ENCODE measurements around the gene GAL3ST2.
"Not testable (repeated sequence)": the region's sequence is repeated elsewhere in the genome, so short reads cannot be mapped to it uniquely, and the experiment has no call there.

GAL3ST2 gene

DNA sequence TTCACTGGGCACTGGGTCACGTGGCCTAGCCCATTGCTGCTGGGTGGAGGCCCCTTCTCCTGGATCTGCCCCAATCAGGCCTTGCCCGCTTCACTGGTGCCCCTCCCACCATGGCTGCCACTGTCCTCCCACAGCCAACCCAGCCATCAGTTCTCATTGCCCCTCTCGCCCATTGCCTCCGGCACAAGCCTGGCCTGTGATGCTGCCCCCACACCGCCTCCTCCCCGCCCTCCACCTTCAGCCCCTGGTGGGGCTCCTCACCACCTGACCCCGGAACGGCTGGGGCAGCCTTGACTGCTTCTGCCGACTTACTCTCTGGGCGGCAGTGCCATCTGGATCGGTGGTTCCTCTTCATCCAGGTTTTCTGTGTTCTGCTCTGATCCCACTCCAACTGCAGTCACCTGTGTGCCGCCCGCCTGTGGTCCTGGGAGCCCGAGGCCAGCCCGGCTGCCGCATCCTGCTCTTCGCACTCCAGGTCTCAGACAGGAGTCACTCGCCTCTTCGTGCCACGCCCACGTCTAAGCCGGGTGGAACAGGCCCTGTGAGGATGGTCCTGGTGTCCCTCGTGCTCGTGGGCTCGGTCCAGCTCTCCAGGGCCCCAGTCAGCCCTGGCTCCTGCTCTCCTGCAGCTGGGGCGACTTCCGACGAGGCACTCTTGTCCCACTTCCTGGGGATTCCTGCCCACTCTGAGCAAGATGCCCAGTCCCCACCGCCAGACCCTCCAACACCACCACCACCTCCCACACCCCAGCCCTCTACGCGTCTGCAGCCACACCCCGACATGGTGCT lies 28.0 kb upstream of the GAL3ST2 start:
- no peak for DNase-seq (ENCODE audit: low spot score)

DNA sequence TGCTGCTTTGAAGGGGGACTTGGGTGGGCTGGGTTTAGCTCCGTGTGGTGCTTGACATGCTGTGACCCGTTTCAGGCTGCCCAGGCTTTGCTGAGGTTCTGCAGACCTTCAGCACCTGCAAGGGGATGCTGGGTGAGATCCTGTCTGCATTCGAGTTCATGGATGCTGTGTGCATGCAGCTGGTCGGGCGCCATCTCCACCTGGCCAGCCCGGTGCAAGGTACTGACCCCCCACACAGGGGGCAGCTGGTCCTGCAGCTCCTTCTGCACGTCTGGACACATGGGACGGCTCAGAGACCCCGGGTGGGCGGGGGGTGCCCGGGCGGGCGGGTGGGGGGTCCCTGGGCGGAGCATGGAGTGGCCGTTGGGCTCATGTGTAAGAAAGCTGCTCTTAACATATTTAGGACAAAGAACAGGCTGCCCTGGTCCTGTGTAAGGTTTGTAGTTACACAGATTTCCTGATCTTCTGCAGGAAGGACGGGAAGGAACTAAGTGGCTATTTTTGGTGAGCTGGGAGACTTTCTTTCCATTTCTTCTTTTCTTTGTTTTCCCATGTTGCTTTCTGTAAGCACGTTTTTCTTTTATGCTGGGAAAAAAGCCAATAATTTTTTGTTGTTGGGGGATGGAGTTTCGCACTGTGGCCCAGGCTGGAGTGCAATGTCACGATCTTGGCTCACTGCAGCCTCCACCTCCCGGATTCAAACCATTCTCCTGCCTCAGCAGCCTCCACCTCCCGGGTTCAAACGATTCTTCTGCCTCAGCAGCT lies 26.4 kb upstream of the GAL3ST2 start:
- DNase-seq (ENCODE audit: low spot score) = no peak

DNA sequence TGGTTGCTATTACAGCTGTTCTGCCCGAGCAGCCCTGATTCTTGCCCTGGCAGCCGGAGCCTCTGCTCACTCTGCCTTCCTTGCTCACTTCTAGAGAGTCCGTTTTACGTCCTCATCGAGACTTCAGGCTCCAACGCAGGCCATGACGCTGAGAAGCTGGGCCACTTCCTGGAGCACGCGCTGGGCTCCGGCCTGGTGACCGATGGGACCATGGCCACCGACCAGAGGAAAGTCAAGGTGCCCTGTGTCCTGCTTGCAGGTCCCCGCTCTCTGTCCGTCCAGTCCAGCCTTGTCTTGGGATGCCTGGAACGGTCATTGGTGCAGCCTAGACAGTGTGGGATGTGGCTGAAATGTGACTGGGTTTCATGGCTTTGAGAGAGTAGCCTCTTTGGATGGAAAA lies 25.5 kb upstream of the GAL3ST2 start:
- DNase-seq (ENCODE audit: low spot score) = no peak

DNA sequence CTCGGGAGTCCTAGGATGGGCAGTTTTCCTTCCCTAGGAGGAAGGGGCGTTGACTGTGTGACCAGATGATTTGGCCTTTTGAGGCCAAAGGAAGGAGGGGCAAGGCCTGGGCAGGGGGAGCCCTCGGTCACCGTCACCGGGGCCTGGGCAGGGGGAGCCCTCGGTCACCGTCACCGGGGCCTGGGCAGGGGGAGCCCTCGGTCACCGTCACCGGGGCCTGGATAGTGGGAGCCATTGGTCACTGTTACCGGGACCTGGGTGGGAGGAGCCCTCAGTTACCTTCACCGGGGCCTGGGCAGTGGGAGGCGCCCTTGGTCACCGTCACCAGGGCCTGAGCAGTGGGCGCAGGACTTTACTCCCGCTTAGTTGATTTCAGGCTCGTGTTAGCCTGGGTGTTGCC lies 24.8 kb upstream of the GAL3ST2 start:
- no peak for DNase-seq (ENCODE audit: low spot score)

DNA sequence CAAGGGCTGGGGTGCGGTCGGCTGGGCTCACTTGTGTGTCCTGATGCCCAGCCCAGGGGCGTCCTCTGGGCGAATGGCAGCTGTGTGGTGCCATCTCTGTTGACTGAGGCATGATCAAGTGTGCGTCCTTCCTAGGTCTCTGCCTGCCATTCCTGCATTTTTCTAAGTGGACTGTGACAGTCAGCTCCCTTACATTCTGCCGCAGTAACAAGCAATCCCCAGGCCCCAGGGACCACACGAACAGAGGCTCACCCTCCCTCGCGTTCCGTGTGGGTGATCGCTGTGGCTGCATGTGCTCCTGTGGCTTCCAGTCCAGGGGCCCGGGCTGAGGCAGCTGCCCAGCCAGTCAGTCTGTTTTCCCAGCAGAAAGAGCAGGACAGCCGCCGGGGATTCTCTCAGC lies 24.4 kb upstream of the GAL3ST2 start:
- no peak for DNase-seq (ENCODE audit: low spot score)

DNA sequence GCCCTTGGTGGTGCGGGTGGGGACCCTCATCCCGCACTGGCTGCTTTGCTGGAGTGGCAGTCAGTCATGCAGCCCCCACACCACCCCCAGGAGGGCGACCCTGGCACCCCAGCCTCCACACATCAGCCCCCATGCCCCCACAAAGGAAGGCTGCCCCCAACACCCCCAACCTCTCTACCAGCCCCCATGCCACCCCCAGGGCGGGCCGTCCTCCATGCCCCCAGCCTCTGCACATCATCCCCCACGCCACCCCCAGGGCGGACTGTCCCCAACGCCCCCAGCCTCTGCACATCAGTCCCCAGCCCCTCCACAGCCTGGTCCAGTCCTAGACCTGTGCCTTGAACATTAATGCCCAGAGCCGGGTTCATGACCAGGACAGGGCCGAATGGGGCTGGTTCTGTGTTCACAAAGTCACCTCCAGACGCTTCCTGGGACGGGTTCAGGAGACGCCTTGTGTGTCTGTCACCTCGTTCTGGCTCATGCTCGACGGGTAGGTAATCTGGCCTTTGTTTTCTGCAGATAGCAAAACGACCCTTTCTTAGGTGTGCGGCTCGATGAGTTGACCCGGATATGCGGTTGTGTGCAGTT lies 23.8 kb upstream of the GAL3ST2 start:
- DNase-seq (ENCODE audit: low spot score) = no peak

DNA sequence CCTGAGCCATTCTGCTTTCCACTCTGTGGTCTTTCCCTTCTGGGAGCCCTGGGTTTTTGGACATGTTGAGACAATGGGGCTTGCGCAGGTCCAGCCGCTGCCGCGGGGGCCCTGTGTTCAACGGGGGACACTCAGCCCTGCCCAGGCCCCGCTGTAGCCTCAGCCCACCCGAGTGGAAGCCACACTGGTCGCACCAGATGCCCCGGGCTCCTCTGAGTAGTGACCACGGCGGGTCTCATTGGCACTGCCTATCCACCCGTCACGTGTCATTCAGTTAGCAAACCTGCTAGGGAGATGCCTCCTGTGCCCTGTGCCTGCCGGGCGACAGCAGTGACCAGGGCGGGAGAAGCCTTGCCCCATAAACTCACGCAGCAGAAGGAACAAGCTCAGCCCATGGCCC lies 23.1 kb upstream of the GAL3ST2 start:
- DNase-seq (ENCODE audit: low spot score) = no peak

DNA sequence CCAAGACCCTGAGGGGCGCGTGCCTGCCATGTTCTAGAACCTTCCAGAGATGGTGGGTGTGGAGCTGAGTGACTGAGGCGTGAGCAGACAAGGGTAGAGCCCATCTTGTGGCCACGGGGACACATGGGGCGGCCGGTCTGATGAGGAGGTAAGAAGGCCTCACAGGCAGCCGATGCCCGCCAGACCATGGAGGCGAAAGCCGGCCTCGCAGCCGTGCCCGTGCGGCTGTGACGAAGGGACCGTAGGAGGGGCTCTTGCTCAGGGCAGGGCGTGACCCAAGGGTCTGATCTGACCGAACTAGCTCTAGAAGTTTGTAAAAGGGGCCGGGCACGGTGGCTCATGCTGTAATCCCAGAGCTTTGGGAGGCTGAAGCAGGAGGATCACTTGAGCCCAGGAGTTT lies 22.6 kb upstream of the GAL3ST2 start:
- DNase-seq (ENCODE audit: low spot score) = no peak

DNA sequence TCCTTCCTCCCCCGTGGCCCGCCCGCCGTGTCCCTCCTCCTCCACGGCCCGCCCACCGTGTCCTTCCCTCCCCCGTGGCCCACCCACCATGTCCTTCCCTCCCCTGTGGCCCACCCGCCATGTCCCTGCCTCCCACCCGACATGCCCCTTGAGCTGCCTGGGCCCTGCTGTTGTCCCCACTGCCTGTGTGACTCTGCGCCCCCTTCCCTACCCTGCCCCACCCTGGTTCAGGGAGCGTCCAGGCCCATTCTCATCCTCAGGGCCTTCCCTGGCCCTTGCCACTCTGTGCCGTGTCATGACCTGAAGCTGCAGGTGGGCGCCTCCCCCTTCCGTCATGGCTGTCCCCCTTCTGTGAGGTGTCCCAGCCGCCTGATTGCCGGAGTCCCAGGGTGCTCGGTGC lies 21.5 kb upstream of the GAL3ST2 start:
- no peak for DNase-seq (ENCODE audit: low spot score)

DNA sequence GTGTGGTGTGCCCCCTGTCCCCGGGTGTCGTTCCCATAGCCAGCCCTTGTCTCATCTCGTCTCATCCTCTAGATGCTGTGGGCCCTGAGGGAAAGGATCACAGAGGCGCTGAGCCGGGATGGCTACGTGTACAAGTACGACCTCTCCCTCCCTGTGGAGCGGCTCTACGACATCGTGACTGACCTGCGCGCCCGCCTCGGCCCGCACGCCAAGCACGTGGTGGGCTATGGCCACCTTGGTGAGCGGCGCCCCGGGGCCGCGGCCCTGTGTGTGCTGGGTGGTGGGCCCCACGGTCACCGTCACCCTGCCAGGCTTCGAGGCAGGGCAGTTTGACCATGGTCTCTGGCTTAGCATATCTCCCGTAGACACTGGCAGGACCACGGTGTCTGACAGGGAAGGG lies 20.8 kb upstream of the GAL3ST2 start:
- DNase-seq (ENCODE audit: low spot score) = no peak

DNA sequence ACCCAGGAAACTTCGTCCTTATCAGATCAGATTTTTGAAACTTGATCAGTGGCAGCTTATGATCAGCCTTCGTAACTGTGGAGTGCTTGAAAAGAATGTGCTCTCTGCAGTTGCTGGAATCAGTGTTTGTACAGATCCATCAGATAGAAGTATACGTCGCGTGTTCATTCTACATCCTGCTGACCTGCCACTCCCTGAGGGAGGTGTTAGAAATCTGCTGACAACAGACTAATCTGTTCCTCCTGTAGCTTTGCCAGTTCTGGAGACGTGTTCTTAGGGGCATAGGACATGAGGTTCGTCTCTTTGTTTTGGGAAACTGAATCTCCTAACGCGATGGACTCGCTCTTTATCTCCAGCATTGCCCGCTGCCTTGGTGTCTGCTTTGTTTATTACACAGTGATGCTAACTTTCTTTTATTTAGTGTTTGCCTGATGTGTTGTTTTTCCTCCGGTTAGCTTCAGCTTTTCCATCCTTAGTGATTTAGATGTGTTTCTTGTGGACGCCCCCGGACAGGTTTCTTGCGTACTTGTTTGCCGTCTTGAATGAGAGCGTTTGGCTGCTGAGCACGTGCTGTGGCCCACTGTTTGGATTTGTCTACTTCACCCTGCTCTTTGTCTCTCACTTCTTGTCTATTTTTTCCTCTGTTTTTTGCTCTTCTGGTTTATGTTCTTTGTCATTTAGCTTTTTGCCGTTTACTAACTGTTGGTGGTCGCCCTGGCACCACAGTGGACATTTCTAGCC lies 17.4 kb upstream of the GAL3ST2 start:
- DNase-seq (ENCODE audit: low spot score) = no peak

DNA sequence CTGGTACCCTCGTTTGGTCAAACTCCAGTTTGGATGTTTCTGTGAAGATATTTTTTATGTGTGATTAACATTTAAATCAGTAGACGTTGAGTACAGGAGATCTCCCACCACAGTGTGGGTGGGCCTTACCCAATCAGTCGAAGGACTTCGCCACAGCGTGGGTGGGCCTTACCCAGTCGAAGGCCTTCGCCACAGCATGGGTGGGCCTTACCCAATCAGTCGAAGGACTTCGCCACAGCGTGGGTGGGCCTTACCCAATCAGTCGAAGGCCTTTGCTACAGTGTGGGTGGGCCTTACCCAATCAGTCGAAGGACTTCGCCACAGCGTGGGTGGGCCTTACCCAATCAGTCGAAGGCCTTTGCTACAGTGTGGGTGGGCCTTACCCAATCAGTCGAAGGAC lies 16.7 kb upstream of the GAL3ST2 start:
- DNase-seq (ENCODE audit: low spot score) = not testable (repeated sequence)

DNA sequence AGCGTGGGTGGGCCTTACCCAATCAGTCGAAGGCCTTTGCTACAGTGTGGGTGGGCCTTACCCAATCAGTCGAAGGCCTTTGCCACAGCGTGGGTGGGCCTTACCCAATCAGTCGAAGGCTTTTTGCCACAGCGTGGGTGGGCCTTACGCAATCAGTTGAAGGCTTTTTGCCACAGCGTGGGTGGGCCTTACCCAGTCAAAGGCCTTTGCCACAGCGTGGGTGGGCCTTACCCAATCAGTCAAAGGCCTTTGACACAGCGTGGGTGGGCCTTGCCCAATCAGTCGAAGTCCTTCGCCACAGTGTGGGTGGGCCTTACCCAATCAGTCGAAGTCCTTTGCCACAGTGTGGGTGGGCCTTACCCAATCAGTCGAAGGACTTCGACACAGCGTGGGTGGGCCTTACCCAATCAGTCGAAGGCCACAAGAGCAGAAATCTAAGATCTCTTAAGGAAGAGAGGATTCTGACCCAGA lies 16.3 kb upstream of the GAL3ST2 start:
- no peak for DNase-seq (ENCODE audit: low spot score)

DNA sequence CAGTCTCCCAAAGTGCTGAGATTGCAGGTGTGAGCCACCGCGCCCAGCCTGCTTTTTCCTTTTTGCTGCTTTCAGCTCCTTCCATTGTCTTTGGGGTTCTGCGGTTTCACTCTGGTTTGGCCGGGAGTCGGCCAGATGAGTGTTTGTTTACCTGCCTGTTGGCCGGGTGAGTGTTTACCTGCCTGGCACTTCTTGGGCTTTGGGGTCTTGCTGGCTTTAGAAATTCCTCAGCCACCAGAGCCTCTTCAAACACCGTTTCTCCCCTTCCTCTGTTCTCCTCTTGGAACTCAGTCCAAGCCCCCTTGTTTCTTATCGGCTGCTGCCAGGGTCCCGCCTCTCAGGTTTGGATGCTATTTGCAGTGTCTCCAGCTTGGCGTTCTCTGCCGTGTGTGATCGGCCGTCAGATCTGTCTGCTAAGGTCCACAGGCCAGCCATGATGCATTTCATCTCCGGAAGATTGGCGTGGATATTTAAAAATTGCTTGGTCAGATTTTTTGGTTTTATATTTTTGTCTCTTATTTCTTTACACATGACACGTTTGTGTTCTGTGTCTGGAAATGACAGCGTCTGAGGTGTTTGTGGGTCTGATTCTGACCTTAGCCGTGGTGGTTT lies 14.2 kb upstream of the GAL3ST2 start:
- no peak for DNase-seq (ENCODE audit: low spot score)

DNA sequence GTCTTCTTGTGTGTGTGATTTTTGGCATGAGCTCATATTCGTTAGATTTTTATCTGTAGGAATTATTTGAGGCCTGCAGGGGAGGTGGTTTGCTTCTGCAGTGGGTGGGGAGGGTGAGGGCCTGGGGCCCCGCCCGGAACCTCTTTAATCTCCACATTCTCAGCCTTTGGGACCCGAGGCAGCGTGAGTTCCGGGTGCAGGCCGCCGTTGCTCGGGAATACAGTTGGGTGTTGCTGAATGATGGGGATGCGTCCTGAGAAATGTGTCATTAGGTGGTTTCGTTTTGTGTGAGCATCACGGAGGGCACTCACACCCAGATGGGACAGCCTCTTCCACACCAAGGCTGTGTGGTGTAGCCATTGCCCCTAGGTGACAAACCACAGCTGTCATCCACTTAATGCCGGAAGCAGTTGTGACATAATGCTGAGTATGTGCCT lies 13.7 kb upstream of the GAL3ST2 start:
- no peak for DNase-seq (ENCODE audit: low spot score)

DNA sequence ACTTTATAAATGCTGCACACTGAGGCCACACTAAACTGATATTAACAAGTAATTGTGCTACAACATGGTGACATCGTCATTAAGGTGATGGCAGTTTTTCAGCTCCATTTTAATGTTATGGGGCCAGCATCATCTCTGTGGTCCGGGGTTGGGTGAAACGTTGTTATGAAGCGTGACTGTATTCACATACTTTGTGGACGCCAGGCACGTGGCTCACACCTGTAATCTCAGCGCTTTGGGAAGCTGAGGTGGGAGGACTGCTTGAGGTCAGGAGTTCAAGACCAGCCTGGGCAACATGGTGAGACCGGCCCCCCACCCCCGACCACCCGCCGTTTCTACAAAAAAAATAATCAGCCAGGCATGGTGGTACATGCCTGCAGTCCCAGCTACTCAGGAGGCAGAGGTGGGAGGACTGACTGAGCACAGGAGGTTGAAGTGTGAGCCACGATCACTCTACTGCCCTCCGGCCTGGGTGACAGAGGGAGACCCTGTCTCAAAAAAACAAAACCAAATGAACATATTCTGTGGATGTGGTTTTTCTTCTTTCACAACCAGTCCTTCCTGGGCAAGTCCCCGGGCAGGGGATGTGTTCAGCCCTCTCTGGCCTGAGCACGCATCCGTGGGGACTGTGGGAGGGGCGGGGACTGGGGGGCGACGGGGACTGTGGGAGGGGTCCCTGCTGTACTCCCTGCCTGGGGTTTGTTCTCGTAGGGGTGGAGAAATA lies 12.9 kb upstream of the GAL3ST2 start:
- no peak for DNase-seq (ENCODE audit: low spot score)

DNA sequence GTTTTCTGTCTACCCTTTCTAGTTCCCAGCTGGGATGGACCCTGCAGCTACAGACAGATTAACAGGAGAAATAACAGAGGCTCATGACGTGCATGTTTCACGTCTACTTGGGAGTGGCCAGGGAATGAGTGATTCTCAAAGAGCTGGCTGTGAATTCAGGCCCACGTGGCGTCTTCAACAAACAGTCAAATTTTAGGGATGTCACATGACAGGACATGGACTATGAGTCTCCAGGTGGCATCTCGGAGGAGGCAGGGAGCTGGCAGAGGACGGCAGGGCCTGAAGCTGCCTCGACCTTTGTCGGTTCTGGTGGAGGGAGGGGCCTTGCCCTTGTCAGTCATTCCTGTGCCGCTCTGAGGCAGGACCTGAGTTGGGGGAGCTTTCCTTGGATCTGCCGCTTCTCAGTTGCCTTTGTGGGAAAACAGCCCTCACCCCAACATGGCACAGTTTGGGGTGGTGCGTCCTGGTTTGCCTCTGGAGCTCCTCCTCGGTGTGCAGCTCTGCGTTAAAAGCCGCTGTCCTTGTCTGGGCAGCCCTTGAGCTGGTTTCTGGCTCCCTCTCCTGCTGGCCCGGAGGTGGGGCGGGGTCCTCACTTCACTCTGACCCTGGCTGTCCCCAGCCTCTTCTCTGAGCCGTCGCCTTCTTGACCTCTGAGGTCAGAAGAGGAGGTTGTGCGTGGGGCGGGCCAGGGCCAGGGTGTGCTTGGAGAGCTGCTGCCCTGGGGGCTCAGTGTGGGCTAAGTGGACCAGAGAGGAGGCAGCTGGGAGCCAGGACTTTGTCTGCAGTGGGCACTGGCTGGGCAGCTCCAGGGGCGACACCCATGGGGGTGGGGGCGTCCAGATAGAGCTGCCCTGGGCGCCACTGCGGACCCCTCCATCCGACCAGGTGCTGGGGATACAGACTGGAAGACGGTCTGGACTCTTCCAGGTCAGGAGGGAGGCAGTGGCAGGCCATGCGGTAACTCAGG lies 12.1 kb upstream of the GAL3ST2 start:
- no peak for DNase-seq (ENCODE audit: low spot score)

DNA sequence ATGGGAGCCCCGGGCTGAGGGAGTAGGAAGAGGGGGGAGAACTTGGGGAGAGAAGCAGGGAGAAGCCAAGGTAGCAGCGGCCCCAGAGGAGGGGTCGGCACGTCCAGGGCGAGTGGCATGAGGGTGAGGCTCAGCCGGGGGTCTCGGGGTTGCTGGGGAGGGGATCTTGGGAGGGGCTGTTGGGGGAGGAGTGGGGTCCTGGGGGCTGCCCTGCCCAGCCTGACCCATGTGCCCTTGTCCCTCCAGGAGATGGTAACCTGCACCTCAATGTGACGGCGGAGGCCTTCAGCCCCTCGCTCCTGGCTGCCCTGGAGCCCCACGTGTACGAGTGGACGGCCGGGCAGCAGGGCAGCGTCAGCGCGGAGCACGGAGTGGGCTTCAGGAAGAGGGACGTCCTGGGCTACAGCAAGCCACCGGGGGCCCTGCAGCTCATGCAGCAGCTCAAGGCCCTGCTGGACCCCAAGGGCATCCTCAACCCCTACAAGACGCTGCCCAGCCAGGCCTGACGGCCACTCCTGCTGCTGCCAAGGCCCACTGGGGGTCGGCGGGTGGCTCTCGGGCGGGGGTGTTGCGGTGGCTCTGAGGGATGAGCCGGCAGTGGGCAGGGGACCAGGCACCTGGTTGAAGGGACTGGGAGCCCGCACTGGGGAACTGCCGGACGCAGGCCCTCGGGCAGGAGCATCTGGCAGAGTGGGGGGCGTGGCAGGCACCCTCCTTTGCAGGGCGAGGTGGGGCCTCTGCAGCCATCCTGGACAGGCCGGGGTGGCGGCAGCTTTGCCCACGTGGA lies 9.0 kb upstream of the GAL3ST2 start:
- no peak for DNase-seq (ENCODE audit: low spot score)

DNA sequence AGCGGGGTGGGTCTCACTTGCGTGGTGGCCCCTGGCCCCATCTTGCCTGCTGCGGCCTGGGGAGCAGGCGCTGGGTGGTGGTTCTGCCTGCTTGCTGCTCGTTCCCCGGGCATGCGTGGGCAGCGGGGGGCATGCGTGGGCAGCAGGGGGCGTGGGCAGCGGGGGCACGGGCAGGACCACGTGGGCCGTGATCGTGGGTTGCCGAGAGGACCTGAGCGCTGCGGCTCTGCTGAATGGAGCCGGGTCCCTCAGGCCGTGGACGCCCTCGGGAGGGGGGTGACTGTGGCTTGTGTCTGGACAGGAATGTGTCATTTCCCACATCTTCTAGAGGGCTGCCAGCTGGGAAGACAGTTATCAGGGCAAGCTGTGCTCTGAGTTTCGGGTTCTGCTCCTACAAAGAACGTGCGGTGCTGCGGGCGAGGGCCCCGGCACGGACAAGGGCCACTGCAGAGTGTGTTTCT lies 8.3 kb upstream of the GAL3ST2 start:
- DNase-seq (ENCODE audit: low spot score) = no peak
